GM12892 (cell line): Measurements from ENCODE around the gene PYGB.
"Not testable (repeated sequence)": the region's sequence is repeated elsewhere in the genome, so short reads cannot be mapped to it uniquely, and the experiment has no call there.

Experiments
- DNase-seq: peaks from one replicate; pipeline ENCODE4 v3.0.0; 2011; ENCODE audit not compliant: insufficient read length
- FAIRE-seq: peaks from 2 replicates; lab custom pipeline; 2011; peaks lifted over from hg19 to GRCh38; lab: Jason Lieb, UNC
- POLR2A ChIP-seq: IDR thresholded peaks from 2 replicates; pipeline ENCODE4 v1.6.1; 2011; ENCODE audit warnings: low read depth, low read length, control low read depth
- POLR2AphosphoS5 ChIP-seq: IDR thresholded peaks from 2 replicates; pipeline ENCODE4 v1.6.1; 2011; ENCODE audit warnings: low read depth, low read length, control low read depth
- TAF1 ChIP-seq: IDR thresholded peaks from 2 replicates; pipeline ENCODE4 v1.6.1; 2011; ENCODE audit warnings: low read depth, mild to moderate bottlenecking, control low read depth, low read length, borderline replicate concordance

PYGB gene

GRCh38 chr20:25310921-25311728 lies 63.2 kb downstream of the PYGB start:
- no peak for DNase-seq
- TF ChIP-seq POLR2AphosphoS5, result no peak
- TF ChIP-seq TAF1, result no peak
- no peak for TF ChIP-seq POLR2A
- peak; percentile 51 for FAIRE-seq

GRCh38 chr20:25312716-25313115 lies 64.8 kb downstream of the PYGB start:
- not testable (repeated sequence) for DNase-seq, FAIRE-seq

- TF ChIP-seq TAF1 (no peak), POLR2A (no peak), POLR2AphosphoS5 (no peak)
- FAIRE-seq (no peak), DNase-seq (no peak)
These were observed 65.7 kb downstream of the PYGB start for GRCh38 chr20:25313593-25313992.

DNA sequence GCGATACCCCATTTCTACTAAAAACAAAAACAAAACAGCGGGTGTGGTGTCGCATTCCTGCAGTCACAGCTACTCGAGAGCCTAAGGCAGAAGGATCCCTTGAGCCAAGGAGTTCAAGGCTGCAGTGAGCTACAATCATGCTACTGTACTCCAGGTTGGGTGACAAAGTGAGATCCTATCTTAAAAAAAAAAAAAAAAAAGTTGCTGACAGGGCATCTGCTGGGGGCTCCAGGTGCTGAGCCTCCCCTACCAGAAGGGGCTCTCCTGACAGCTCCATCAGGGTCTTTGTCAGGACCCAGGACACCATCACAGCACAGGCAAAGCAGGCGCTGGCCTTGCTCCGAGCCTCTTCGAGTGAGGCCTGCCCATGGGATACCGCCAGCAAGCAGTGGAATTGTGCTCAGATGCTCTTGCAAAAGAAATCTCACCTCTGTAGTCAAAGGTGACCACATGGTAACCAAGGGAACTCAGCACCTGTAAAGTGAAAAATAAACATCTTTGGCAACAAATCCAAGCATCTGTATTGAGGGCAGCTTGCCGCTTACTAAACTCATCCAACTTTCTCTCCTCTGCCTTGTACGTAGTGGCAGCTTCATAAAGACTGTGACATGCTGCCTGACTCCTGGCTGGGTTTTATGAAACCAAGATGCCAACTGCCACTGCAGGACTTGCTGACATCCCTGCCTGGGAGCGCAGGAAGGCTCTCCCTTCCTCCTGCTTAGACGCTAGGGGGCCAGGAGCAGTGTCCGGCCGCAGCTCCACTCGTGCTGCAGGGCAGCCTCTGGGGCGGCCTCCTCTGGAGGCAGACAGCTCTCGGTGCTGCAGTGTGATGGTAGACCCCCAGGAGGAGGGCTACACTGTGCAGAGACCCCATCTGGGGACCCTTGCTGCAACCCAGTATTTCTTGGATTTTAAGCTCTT lies 66.9 kb downstream of the PYGB start:
- FAIRE-seq (no peak), DNase-seq (no peak)
- TF ChIP-seq POLR2AphosphoS5 (no peak), TAF1 (no peak), POLR2A (no peak)

- no peak for FAIRE-seq
- TF ChIP-seq TAF1 (no peak), POLR2AphosphoS5 (no peak), POLR2A (no peak)
- no peak for DNase-seq
These were observed 67.7 kb downstream of the PYGB start for GRCh38 chr20:25315418-25316210.

- no peak for DNase-seq
- no peak for FAIRE-seq
- TF ChIP-seq TAF1 (no peak), POLR2A (no peak), POLR2AphosphoS5 (no peak)
These were observed 68.8 kb downstream of the PYGB start for GRCh38 chr20:25316506-25317190.

GRCh38 chr20:25317351-25318075 lies 69.6 kb downstream of the PYGB start:
- TF ChIP-seq POLR2AphosphoS5, result no peak
- no peak for TF ChIP-seq POLR2A
- no peak for TF ChIP-seq TAF1
- DNase-seq, result no peak
- peak; percentile 17 for FAIRE-seq

DNA sequence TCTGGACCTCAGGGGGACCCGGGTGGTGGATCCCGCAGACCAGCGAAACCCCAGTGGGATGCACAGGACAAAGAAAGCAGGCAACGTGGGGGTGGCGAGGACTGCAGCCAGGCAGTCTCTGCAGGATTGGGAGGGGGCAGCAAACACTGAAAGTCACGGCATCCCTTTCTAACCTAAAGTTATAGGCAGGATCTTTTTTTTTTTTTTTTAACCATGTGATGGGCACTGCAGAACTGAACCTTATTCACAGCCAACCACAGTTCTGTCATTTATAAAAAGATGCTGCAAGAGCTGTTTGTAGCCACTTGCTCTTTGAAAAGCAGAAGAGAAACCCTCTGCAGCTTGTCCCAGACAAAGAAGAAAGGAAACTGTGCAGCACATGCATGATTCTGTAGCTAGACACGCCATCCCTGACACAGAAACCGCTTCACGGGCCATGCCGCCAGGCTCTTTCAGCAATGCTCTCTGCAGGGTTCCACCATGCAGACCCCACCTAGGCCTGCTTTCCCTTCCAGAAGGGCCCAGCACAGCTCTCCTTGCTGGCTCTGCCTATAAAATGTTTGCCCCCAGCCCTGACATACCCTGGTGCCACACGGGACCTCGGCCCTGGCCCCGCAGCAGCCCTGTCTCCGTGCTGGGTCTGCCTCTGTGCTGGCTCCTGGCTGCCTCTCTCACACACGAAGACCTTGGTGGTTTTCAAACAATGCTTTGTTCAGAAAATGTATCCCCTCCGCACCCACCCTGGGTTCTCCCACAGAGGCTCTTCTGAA lies 70.8 kb downstream of the PYGB start:
- peak; percentile 46; the same call in 1 of the 2 replicates for TF ChIP-seq TAF1
- peak; percentile 72 for TF ChIP-seq POLR2AphosphoS5
- peak; percentile 73 for TF ChIP-seq POLR2A
- DNase-seq (peak; percentile 66), FAIRE-seq (peak; percentile 95)

DNA sequence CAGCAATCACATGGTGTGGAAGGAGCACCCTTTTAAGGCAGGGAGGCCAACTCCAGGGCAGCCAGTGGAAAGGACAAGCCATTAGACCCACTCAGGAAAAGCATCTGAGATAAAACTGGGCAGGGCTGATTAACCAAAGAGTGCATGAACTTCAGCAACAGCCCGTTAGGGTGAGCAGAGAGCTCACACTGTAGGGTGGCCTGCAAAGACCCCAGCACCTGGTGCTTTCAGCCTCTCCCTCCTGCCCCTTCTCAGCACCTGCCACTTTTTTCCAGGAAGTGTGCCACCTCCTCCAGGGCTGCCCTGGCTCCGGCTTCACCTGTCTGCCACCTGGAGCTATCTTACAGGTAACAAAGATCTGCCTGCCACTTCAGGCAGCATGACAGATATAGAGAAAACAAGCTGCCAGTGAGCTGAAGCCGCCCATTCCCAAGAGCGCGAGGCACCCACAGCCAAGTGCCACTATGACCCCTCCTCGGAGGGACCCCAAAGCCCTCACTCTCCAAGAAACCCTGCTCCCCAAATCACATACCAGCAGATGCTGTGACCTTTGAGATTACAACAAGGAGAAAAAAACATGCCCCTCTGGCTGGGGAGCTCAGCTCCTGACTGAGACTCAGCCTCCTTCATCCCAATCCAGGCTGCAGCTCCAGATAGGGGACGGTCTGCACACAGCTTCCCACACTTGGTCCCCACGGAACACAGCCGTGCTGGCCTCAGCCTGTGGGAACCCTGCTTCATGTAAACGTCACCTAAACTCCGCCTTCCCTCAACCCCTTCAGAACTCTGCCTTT lies 71.6 kb downstream of the PYGB start:
- DNase-seq (no peak), FAIRE-seq (no peak)
- TF ChIP-seq POLR2AphosphoS5 (no peak), POLR2A (no peak), TAF1 (no peak)
